Measurements from ENCODE around the gene CRYAA. TPM values are rescaled to one million over a fixed set of nuclear protein-coding genes. Genes with fewer than 3 reads are reported as not detected.
"Not testable (repeated sequence)": the region's sequence is repeated elsewhere in the genome, so short reads cannot be mapped to it uniquely, and the experiment has no call there.

The CRYAA gene
- total RNA-seq (2014; rRNA removed; shearing (Covaris generic)), result not detected in 2 replicates

- H3K36me3 ChIP-seq (replicated peaks; ENCODE audit: control insufficient read depth, insufficient read depth, low read length); H3K4me3 ChIP-seq (ENCODE audit: insufficient read depth, low read depth, low read length); DNase-seq; H3K27me3 ChIP-seq (ENCODE audit: control insufficient read depth, insufficient read depth, low read length): not testable (repeated sequence)
These were observed at the start of gene CRYAA for GRCh38 chr21:43168708-43169107. CRYAA (plus strand) TSS chr21:43169008; CDS start chr21:43169100, 92 bp downstream.

GRCh38 chr21:43130094-43130493, 38.7 kb upstream of the CRYAA start:
- not testable (repeated sequence) for DNase-seq; H3K27me3 ChIP-seq (ENCODE audit: control insufficient read depth, insufficient read depth, low read length); H3K4me3 ChIP-seq (ENCODE audit: insufficient read depth, low read depth, low read length); H3K36me3 ChIP-seq (replicated peaks; ENCODE audit: control insufficient read depth, insufficient read depth, low read length)

- DNase-seq; H3K4me3 ChIP-seq (ENCODE audit: insufficient read depth, low read depth, low read length); H3K36me3 ChIP-seq (replicated peaks; ENCODE audit: control insufficient read depth, insufficient read depth, low read length); H3K27me3 ChIP-seq (ENCODE audit: control insufficient read depth, insufficient read depth, low read length): not testable (repeated sequence)
These were observed 34.3 kb upstream of the CRYAA start for GRCh38 chr21:43134520-43134919.

- DNase-seq; H3K27me3 ChIP-seq (ENCODE audit: control insufficient read depth, insufficient read depth, low read length); H3K36me3 ChIP-seq (replicated peaks; ENCODE audit: control insufficient read depth, insufficient read depth, low read length); H3K4me3 ChIP-seq (ENCODE audit: insufficient read depth, low read depth, low read length): not testable (repeated sequence)
These were observed 29.9 kb upstream of the CRYAA start for GRCh38 chr21:43138944-43139343.

- not testable (repeated sequence) for H3K27me3 ChIP-seq (ENCODE audit: control insufficient read depth, insufficient read depth, low read length); DNase-seq; H3K36me3 ChIP-seq (replicated peaks; ENCODE audit: control insufficient read depth, insufficient read depth, low read length)
These were observed 27.4 kb upstream of the CRYAA start for GRCh38 chr21:43141407-43141806.

GRCh38 chr21:43146637-43147036, 22.2 kb upstream of the CRYAA start:
- not testable (repeated sequence) for H3K36me3 ChIP-seq (replicated peaks; ENCODE audit: control insufficient read depth, insufficient read depth, low read length); DNase-seq; H3K27me3 ChIP-seq (ENCODE audit: control insufficient read depth, insufficient read depth, low read length); H3K4me3 ChIP-seq (ENCODE audit: insufficient read depth, low read depth, low read length)

More at GRCh38 chr21:43141407-43141806, 27.4 kb upstream of the CRYAA start:
- not testable (repeated sequence) for H3K4me3 ChIP-seq (ENCODE audit: insufficient read depth, low read depth, low read length)

GRCh38 chr21:43147999-43148398, 20.8 kb upstream of the CRYAA start:
- not testable (repeated sequence) for H3K27me3 ChIP-seq (ENCODE audit: control insufficient read depth, insufficient read depth, low read length); H3K36me3 ChIP-seq (replicated peaks; ENCODE audit: control insufficient read depth, insufficient read depth, low read length); H3K4me3 ChIP-seq (ENCODE audit: insufficient read depth, low read depth, low read length); DNase-seq

GRCh38 chr21:43149344-43149743, 19.5 kb upstream of the CRYAA start:
- DNase-seq; H3K27me3 ChIP-seq (ENCODE audit: control insufficient read depth, insufficient read depth, low read length); H3K4me3 ChIP-seq (ENCODE audit: insufficient read depth, low read depth, low read length); H3K36me3 ChIP-seq (replicated peaks; ENCODE audit: control insufficient read depth, insufficient read depth, low read length): not testable (repeated sequence)

- H3K27me3 ChIP-seq (ENCODE audit: control insufficient read depth, insufficient read depth, low read length); H3K36me3 ChIP-seq (replicated peaks; ENCODE audit: control insufficient read depth, insufficient read depth, low read length); H3K4me3 ChIP-seq (ENCODE audit: insufficient read depth, low read depth, low read length); DNase-seq: not testable (repeated sequence)
These were observed 15.2 kb upstream of the CRYAA start for GRCh38 chr21:43153601-43154000.

GRCh38 chr21:43159279-43160175, 9.3 kb upstream of the CRYAA start:
- H3K4me3 ChIP-seq (ENCODE audit: insufficient read depth, low read depth, low read length); H3K36me3 ChIP-seq (replicated peaks; ENCODE audit: control insufficient read depth, insufficient read depth, low read length); H3K27me3 ChIP-seq (ENCODE audit: control insufficient read depth, insufficient read depth, low read length); DNase-seq: not testable (repeated sequence)

- not testable (repeated sequence) for DNase-seq; H3K4me3 ChIP-seq (ENCODE audit: insufficient read depth, low read depth, low read length); H3K27me3 ChIP-seq (ENCODE audit: control insufficient read depth, insufficient read depth, low read length); H3K36me3 ChIP-seq (replicated peaks; ENCODE audit: control insufficient read depth, insufficient read depth, low read length)
These were observed 6.7 kb upstream of the CRYAA start for GRCh38 chr21:43161826-43162707.

GRCh38 chr21:43162708-43163205, 6.1 kb upstream of the CRYAA start:
- H3K27me3 ChIP-seq (ENCODE audit: control insufficient read depth, insufficient read depth, low read length); DNase-seq; H3K36me3 ChIP-seq (replicated peaks; ENCODE audit: control insufficient read depth, insufficient read depth, low read length); H3K4me3 ChIP-seq (ENCODE audit: insufficient read depth, low read depth, low read length): not testable (repeated sequence)

- not testable (repeated sequence) for H3K36me3 ChIP-seq (replicated peaks; ENCODE audit: control insufficient read depth, insufficient read depth, low read length); DNase-seq
These were observed 4.0 kb upstream of the CRYAA start for GRCh38 chr21:43164823-43165222.

GRCh38 chr21:43165734-43166133, 3.1 kb upstream of the CRYAA start:
- H3K36me3 ChIP-seq (replicated peaks; ENCODE audit: control insufficient read depth, insufficient read depth, low read length); DNase-seq; H3K27me3 ChIP-seq (ENCODE audit: control insufficient read depth, insufficient read depth, low read length); H3K4me3 ChIP-seq (ENCODE audit: insufficient read depth, low read depth, low read length): not testable (repeated sequence)

More at GRCh38 chr21:43164823-43165222, 4.0 kb upstream of the CRYAA start:
- H3K4me3 ChIP-seq (ENCODE audit: insufficient read depth, low read depth, low read length); H3K27me3 ChIP-seq (ENCODE audit: control insufficient read depth, insufficient read depth, low read length): not testable (repeated sequence)

Measured in H7 (cell line).